ENCODE measurements around the gene PCGF3.

Gene PCGF3

GRCh38 chr4:674172-675035, 31.2 kb upstream of the PCGF3 start, which contains the start of the genes ATP5ME and MYL5:
Gene ATP5ME, minus strand, starts transcription at chr4:674276. Its CDS starts 29 bp downstream, at chr4:674247.
Gene MYL5, plus strand, starts transcription at chr4:674542. Its CDS starts 3,485 bp downstream, at chr4:678027.
- TF ChIP-seq RARB (CRISPR knock-in tag; IDR thresholded peaks at IDR 0.05): no peak
- TF ChIP-seq, protein P1, sequence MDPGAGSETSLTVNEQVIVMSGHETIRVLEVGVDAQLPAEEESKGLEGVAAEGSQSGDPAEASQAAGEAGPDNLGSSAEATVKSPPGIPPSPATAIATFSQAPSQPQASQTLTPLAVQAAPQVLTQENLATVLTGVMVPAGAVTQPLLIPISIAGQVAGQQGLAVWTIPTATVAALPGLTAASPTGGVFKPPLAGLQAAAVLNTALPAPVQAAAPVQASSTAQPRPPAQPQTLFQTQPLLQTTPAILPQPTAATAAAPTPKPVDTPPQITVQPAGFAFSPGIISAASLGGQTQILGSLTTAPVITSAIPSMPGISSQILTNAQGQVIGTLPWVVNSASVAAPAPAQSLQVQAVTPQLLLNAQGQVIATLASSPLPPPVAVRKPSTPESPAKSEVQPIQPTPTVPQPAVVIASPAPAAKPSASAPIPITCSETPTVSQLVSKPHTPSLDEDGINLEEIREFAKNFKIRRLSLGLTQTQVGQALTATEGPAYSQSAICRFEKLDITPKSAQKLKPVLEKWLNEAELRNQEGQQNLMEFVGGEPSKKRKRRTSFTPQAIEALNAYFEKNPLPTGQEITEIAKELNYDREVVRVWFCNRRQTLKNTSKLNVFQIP (CRISPR knock-in tag; IDR thresholded peaks at IDR 0.05; ENCODE audit: borderline replicate concordance, low read depth): no peak
- no peak for TF ChIP-seq CSDC2 (CRISPR knock-in tag; IDR thresholded peaks at IDR 0.05)
- no peak for TF ChIP-seq TSHZ2 (CRISPR knock-in tag; IDR thresholded peaks at IDR 0.05)
- no peak for TF ChIP-seq ZNF565 (CRISPR knock-in tag; conservative IDR thresholded peaks at IDR 0.05; ENCODE audit: low read depth)
- TF ChIP-seq BACH2 (CRISPR knock-in tag; IDR thresholded peaks at IDR 0.05; ENCODE audit: borderline replicate concordance): no peak
- TF ChIP-seq ZNF70 (CRISPR knock-in tag; IDR thresholded peaks at IDR 0.05): no peak
- no peak for TF ChIP-seq ZC3H10 (CRISPR knock-in tag; IDR thresholded peaks at IDR 0.05)
- TF ChIP-seq SNAI2 (CRISPR knock-in tag; IDR thresholded peaks at IDR 0.05): no peak
- TF ChIP-seq PPARA (CRISPR knock-in tag; IDR thresholded peaks at IDR 0.05; ENCODE audit: borderline replicate concordance): no peak
- no peak for TF ChIP-seq ZNF8 (CRISPR knock-in tag; IDR thresholded peaks at IDR 0.05)
- peak; percentile 91 for ATAC-seq

DNA sequence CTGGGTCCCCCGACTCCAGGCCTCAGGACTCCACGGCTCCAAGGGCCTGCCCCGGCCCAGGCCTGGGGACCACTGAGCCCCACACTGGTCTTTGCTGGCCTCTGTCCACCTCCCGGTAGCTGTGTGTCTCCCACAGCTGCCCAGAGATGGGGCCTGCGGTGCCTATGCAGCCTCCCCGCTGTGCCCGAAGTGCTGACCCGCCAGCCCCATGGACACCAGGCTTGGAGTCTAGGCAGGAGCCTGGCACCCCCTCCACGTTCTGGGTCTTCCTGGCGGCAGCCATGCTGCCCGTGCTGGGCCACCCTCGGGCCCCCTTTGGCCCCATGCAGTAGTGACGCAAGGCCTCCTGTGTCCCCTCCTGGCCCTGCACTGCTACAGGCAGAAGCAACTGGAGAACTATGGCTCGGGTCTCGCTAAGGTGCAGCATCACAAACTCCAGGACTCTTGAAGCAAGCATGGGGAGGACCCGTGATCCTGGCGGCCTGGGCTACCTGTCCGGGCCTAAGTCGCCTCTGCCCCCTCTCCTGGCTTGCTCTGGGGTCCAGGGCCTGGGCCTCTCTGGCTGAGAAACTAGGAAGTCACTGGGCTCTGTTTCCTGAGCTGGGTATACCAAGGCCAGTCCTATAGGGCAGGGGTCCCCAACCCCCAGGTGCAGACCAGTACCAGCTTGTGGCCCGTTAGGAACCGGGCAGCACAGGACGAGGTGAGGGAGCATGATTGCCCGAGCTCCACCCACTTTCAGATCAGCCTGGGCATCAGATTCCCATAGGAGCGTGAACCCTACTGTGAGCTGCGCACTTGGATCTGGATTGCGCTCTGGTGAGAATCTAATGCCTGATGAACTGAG, 30.4 kb upstream of the PCGF3 start:
- TF ChIP-seq, protein P2, sequence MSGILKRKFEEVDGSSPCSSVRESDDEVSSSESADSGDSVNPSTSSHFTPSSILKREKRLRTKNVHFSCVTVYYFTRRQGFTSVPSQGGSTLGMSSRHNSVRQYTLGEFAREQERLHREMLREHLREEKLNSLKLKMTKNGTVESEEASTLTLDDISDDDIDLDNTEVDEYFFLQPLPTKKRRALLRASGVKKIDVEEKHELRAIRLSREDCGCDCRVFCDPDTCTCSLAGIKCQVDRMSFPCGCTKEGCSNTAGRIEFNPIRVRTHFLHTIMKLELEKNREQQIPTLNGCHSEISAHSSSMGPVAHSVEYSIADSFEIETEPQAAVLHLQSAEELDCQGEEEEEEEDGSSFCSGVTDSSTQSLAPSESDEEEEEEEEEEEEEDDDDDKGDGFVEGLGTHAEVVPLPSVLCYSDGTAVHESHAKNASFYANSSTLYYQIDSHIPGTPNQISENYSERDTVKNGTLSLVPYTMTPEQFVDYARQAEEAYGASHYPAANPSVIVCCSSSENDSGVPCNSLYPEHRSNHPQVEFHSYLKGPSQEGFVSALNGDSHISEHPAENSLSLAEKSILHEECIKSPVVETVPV (CRISPR knock-in tag; IDR thresholded peaks at IDR 0.05): no peak
- TF ChIP-seq TOX (CRISPR knock-in tag; IDR thresholded peaks at IDR 0.05; ENCODE audit: borderline replicate concordance): no peak
- no peak for TF ChIP-seq ZC3H10 (CRISPR knock-in tag; IDR thresholded peaks at IDR 0.05)
- no peak for TF ChIP-seq RARB (CRISPR knock-in tag; IDR thresholded peaks at IDR 0.05)
- no peak for TF ChIP-seq SNAI2 (CRISPR knock-in tag; IDR thresholded peaks at IDR 0.05)
- no peak for TF ChIP-seq CSDC2 (CRISPR knock-in tag; IDR thresholded peaks at IDR 0.05)
- TF ChIP-seq, protein P3, sequence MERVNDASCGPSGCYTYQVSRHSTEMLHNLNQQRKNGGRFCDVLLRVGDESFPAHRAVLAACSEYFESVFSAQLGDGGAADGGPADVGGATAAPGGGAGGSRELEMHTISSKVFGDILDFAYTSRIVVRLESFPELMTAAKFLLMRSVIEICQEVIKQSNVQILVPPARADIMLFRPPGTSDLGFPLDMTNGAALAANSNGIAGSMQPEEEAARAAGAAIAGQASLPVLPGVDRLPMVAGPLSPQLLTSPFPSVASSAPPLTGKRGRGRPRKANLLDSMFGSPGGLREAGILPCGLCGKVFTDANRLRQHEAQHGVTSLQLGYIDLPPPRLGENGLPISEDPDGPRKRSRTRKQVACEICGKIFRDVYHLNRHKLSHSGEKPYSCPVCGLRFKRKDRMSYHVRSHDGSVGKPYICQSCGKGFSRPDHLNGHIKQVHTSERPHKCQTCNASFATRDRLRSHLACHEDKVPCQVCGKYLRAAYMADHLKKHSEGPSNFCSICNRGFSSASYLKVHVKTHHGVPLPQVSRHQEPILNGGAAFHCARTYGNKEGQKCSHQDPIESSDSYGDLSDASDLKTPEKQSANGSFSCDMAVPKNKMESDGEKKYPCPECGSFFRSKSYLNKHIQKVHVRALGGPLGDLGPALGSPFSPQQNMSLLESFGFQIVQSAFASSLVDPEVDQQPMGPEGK (CRISPR knock-in tag; IDR thresholded peaks at IDR 0.05; ENCODE audit: borderline replicate concordance): no peak
- no peak for TF ChIP-seq ISL1 (CRISPR knock-in tag; IDR thresholded peaks at IDR 0.05)
- TF ChIP-seq ZNF8 (CRISPR knock-in tag; IDR thresholded peaks at IDR 0.05): no peak
- no peak for TF ChIP-seq TSHZ2 (CRISPR knock-in tag; IDR thresholded peaks at IDR 0.05)
- TF ChIP-seq GLIS3 (CRISPR knock-in tag; IDR thresholded peaks at IDR 0.05): no peak
- TF ChIP-seq BACH2 (CRISPR knock-in tag; IDR thresholded peaks at IDR 0.05; ENCODE audit: borderline replicate concordance): no peak
- TF ChIP-seq OSR1 (CRISPR knock-in tag; IDR thresholded peaks at IDR 0.05): no peak
- no peak for TF ChIP-seq ZNF70 (CRISPR knock-in tag; IDR thresholded peaks at IDR 0.05)
- TF ChIP-seq ZFP30 (CRISPR knock-in tag; IDR thresholded peaks at IDR 0.05): no peak
- TF ChIP-seq ZNF565 (CRISPR knock-in tag; conservative IDR thresholded peaks at IDR 0.05; ENCODE audit: low read depth): no peak
- no peak for TF ChIP-seq ZFP3 (CRISPR knock-in tag; IDR thresholded peaks at IDR 0.05)
- TF ChIP-seq, protein P1 (CRISPR knock-in tag; IDR thresholded peaks at IDR 0.05; ENCODE audit: borderline replicate concordance, low read depth): no peak
- peak; percentile 25 for ATAC-seq

Data from SK-N-SH treated with all-trans-retinoic acid at 6 μM for 48 hours (cell line).